Measurements from ENCODE around the gene EXD1. TPM values are rescaled to one million over a fixed set of nuclear protein-coding genes. Genes with fewer than 3 reads are reported as not detected.
A peak's percentile ranks its signal among the peaks of the same experiment; 100 is the strongest.

Gene EXD1
- total RNA-seq, 4 donors from 2014 or later = not detected

DNA sequence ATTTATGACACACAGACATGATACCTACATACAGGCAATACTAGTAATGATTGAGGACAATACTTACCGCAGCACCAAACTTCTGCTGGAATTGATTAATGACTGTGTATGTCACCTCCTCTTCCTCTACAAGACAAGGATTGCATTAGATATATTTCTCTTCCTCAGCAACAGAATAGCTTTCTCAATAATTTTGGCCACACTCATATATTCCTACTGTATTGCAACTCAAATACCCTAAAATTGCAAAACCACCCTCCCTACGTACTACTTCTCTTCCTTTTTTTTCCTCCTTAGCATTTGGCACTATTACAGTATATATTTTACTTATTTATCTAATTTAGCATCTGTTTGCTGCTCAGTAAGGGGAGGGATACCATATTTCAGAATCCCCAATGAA is 14.8 kb downstream of the EXD1 start:
- 73 to 94% methylated on average over 2 of the region's 2 CpGs for WGBS, 2 donors (ENCODE audit: low coverage in 1 of 2)
- TF ChIP-seq EP300 (IDR thresholded peaks at IDR 0.05; ENCODE audit: low read depth) (no peak), POLR2A (IDR thresholded peaks at IDR 0.05) (no peak)
- TF ChIP-seq, protein P1, sequence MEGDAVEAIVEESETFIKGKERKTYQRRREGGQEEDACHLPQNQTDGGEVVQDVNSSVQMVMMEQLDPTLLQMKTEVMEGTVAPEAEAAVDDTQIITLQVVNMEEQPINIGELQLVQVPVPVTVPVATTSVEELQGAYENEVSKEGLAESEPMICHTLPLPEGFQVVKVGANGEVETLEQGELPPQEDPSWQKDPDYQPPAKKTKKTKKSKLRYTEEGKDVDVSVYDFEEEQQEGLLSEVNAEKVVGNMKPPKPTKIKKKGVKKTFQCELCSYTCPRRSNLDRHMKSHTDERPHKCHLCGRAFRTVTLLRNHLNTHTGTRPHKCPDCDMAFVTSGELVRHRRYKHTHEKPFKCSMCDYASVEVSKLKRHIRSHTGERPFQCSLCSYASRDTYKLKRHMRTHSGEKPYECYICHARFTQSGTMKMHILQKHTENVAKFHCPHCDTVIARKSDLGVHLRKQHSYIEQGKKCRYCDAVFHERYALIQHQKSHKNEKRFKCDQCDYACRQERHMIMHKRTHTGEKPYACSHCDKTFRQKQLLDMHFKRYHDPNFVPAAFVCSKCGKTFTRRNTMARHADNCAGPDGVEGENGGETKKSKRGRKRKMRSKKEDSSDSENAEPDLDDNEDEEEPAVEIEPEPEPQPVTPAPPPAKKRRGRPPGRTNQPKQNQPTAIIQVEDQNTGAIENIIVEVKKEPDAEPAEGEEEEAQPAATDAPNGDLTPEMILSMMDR (IDR thresholded peaks at IDR 0.05) = no peak
- in situ Hi-C loops (cut with MboI; ENCODE audit: low pct_ligation_motif_present in 1 of 4, low pct_unique_long_range_greater_than_20kb in 1 of 4, low sequenced_read_pairs in 3 of 4) (no loop called here), intact Hi-C loops (cut with DNase I; ENCODE audit: low total_unique reads) (no loop called here)
- no peak for DNase-seq
- H3K9me3 ChIP-seq = no peaks in the 10 kb centered on the region
- no peaks in the 10 kb centered on the region for H3K36me3 ChIP-seq
- H3K27ac ChIP-seq = no peak overlapping the region
- no peaks in the 10 kb centered on the region for H3K4me1 ChIP-seq
- no peak overlapping the region for H3K4me3 ChIP-seq
- peaks cover 11% of the 10 kb centered on the region for H3K27me3 ChIP-seq

DNA sequence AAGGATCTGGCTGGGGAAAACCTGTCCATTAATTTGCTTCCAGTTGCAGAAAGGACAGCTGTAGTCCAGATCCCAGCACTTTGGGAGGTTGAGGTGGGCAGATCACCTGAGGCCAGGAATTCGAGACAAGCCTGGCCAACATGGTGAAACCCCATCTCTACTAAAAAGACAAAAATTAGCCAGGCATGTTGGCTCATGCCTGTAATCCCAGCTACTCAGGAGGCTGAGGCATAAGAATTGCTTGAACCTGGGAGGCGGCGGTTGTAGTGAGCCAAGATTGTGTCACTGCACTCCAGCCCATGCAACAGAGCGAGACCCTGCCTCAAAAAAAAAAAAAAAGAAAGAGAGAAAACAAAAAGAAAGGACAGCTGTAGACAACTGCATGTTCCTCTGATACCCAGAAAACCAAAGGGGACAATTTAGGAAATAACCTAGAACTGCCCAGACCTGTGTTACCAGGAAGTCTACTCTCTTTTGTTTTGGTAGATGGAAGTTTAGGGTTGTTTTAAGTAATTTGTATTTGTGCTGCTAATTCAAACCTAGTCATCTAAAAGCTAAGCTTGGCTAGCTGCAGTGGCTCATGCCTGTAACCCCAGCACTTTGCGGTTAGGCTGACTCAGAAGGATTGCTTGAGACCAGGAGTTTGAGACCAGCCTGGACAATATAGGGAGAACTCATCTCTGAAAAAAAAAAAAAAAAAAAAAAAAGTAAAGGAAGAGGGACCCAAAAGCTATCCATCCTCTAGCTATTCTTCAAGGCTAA is 22.7 kb downstream of the EXD1 start:
- no peak for TF ChIP-seq POLR2A (IDR thresholded peaks at IDR 0.05)
- TF ChIP-seq, protein P1 (IDR thresholded peaks at IDR 0.05) = no peak
- no peak for TF ChIP-seq EP300 (IDR thresholded peaks at IDR 0.05; ENCODE audit: low read depth)
- TF ChIP-seq POLR2AphosphoS5 (IDR thresholded peaks at IDR 0.05) = no peak
- intact Hi-C loops (cut with DNase I; ENCODE audit: low total_unique reads) = no loop called here
- H3K27ac ChIP-seq = no peak overlapping the region
- peaks cover 4% of the 10 kb centered on the region for H3K27me3 ChIP-seq
- H3K4me3 ChIP-seq = no peak overlapping the region
- no peaks in the 10 kb centered on the region for H3K36me3 ChIP-seq
- 73 to 82% methylated on average over 3 to 5 of the region's 5 CpGs for WGBS, 2 donors (ENCODE audit: low coverage in 1 of 2)
- in situ Hi-C loops (cut with MboI; ENCODE audit: low pct_ligation_motif_present in 1 of 4, low pct_unique_long_range_greater_than_20kb in 1 of 4, low sequenced_read_pairs in 3 of 4) = no loop called here
- no peaks in the 10 kb centered on the region for H3K4me1 ChIP-seq
- DNase-seq = no peak
- H3K9me3 ChIP-seq = no peaks in the 10 kb centered on the region

DNA sequence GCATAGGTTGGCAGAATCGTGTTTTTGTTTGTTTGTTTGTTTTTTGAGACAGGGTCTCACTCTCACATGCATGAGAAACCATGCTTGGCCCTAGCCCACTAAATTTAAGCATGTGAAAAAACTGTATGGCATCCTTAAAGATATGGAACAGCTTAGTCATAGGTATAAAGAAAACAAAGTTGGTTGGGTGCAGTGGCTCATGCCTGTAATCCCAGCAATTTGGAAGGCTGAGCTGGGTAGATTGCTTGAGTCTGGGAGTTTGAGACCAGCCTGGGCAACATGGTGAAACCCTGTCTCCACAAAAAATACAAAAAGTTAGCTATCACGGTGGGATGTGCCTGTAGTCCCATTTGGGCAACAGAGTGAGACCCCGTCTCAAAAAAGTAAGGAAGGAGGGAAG is 25.2 kb downstream of the EXD1 start:
- WGBS, 2 donors (ENCODE audit: low coverage in 1 of 2) = 80 to 92% methylated on average over 2 to 3 of the region's 3 CpGs
- no peak for DNase-seq
- in situ Hi-C loops (cut with MboI; ENCODE audit: low pct_ligation_motif_present in 1 of 4, low pct_unique_long_range_greater_than_20kb in 1 of 4, low sequenced_read_pairs in 3 of 4) (no loop called here), intact Hi-C loops (cut with DNase I; ENCODE audit: low total_unique reads) (no loop called here)
- Histone ChIP-seq H3K4me1 (no peaks in the 10 kb centered on the region), H3K9me3 (no peaks in the 10 kb centered on the region), H3K4me3 (no peak overlapping the region), H3K27ac (no peak overlapping the region), H3K36me3 (no peaks in the 10 kb centered on the region), H3K27me3 (peaks cover 4% of the 10 kb centered on the region)
- TF ChIP-seq POLR2AphosphoS5 (IDR thresholded peaks at IDR 0.05) (no peak), POLR2A (IDR thresholded peaks at IDR 0.05) (no peak), EP300 (IDR thresholded peaks at IDR 0.05; ENCODE audit: low read depth) (no peak)
- TF ChIP-seq, protein P1 (IDR thresholded peaks at IDR 0.05) = no peak

DNA sequence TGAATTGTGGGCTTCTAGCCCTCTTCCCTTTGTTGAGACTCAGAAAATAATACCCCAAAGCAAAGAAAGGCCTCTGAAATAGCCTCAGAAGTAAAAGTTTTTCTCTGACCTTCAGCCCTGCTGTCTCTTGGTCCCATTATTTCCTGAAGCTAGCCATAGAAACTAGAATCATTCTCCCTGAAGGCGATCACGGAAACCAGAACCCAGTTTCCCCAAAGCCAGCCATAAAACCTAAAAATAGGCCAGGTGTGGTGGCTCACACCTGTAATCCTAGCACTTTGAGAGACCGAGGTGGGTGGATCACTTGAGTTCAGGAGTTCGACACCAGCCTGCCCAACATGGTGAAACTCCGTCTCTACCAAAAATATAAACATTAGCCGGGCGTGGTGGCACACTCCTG is 27.2 kb downstream of the EXD1 start:
- in situ Hi-C loops (cut with MboI; ENCODE audit: low pct_ligation_motif_present in 1 of 4, low pct_unique_long_range_greater_than_20kb in 1 of 4, low sequenced_read_pairs in 3 of 4) (no loop called here), intact Hi-C loops (cut with DNase I; ENCODE audit: low total_unique reads) (no loop called here)
- TF ChIP-seq, protein P1 (IDR thresholded peaks at IDR 0.05) = no peak
- no peak for TF ChIP-seq EP300 (IDR thresholded peaks at IDR 0.05; ENCODE audit: low read depth)
- TF ChIP-seq POLR2AphosphoS5 (IDR thresholded peaks at IDR 0.05) = no peak
- no peak for TF ChIP-seq POLR2A (IDR thresholded peaks at IDR 0.05)
- Histone ChIP-seq H3K4me1 (no peaks in the 10 kb centered on the region), H3K9me3 (no peaks in the 10 kb centered on the region), H3K36me3 (no peaks in the 10 kb centered on the region), H3K27ac (no peak overlapping the region), H3K27me3 (no peaks in the 10 kb centered on the region), H3K4me3 (no peak overlapping the region)
- 81 to 85% methylated on average over 5 to 7 of the region's 7 CpGs for whole genome bisulfite sequencing, 2 donors (ENCODE audit: low coverage in 1 of 2)
- DNase-seq = peak; percentile 11

Measured in transverse colon (tissue), 4 donors.